ENCODE data around the gene ADK.

DNA sequence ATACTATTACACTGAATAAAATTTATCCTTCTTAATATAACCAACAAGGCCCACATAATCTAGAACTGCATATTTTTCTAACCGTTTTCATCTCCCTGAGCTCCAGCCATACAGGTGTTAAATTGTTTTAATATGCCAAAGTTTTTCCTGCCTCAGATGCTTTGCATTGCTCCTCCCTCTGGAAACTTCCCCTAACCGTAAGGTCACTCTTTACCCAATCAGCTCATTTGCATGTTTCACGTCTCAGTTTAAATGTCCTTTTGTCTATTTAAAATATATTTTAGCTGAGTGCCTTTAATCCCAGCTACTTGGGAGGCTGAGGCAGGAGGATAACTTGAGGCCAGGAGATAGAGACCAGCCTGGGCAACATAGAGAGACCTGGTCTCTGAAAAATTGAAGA, 228.5 kb downstream of the ADK start:
- TF ChIP-seq, protein P1, sequence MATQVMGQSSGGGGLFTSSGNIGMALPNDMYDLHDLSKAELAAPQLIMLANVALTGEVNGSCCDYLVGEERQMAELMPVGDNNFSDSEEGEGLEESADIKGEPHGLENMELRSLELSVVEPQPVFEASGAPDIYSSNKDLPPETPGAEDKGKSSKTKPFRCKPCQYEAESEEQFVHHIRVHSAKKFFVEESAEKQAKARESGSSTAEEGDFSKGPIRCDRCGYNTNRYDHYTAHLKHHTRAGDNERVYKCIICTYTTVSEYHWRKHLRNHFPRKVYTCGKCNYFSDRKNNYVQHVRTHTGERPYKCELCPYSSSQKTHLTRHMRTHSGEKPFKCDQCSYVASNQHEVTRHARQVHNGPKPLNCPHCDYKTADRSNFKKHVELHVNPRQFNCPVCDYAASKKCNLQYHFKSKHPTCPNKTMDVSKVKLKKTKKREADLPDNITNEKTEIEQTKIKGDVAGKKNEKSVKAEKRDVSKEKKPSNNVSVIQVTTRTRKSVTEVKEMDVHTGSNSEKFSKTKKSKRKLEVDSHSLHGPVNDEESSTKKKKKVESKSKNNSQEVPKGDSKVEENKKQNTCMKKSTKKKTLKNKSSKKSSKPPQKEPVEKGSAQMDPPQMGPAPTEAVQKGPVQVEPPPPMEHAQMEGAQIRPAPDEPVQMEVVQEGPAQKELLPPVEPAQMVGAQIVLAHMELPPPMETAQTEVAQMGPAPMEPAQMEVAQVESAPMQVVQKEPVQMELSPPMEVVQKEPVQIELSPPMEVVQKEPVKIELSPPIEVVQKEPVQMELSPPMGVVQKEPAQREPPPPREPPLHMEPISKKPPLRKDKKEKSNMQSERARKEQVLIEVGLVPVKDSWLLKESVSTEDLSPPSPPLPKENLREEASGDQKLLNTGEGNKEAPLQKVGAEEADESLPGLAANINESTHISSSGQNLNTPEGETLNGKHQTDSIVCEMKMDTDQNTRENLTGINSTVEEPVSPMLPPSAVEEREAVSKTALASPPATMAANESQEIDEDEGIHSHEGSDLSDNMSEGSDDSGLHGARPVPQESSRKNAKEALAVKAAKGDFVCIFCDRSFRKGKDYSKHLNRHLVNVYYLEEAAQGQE (IDR thresholded peaks at IDR 0.05; ENCODE audit: unreplicated experiment): no peak
- TF ChIP-seq, protein P2, sequence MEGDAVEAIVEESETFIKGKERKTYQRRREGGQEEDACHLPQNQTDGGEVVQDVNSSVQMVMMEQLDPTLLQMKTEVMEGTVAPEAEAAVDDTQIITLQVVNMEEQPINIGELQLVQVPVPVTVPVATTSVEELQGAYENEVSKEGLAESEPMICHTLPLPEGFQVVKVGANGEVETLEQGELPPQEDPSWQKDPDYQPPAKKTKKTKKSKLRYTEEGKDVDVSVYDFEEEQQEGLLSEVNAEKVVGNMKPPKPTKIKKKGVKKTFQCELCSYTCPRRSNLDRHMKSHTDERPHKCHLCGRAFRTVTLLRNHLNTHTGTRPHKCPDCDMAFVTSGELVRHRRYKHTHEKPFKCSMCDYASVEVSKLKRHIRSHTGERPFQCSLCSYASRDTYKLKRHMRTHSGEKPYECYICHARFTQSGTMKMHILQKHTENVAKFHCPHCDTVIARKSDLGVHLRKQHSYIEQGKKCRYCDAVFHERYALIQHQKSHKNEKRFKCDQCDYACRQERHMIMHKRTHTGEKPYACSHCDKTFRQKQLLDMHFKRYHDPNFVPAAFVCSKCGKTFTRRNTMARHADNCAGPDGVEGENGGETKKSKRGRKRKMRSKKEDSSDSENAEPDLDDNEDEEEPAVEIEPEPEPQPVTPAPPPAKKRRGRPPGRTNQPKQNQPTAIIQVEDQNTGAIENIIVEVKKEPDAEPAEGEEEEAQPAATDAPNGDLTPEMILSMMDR (conservative IDR thresholded peaks at IDR 0.05; ENCODE audit: low read depth in 2 of 2): no peak
- no peak for TF ChIP-seq POLR2AphosphoS5 (IDR thresholded peaks at IDR 0.05; ENCODE audit: low read depth)
